Daoy (cell line): ENCODE data around the gene SH3RF3. TPM values are rescaled to one million over a fixed set of nuclear protein-coding genes. Genes with fewer than 3 reads are reported as not detected.
A peak's percentile ranks its signal among the peaks of the same experiment; 100 is the strongest.
"Not testable (repeated sequence)": the region's sequence is repeated elsewhere in the genome, so short reads cannot be mapped to it uniquely, and the experiment has no call there.

ENCODE experiments used
- DNase-seq: peaks from one replicate; pipeline ENCODE4 v3.0.0-alpha.2; 2015; ENCODE audit warnings: low read depth
- total RNA-seq: library from RNA; depleted of rRNA; stranded (reverse); fragments of >200 nt; shearing (Covaris generic); gene quantifications from 2 replicates; pipeline ENCODE4 v1.2.3, GENCODE V29; 2014

SH3RF3 gene
- total RNA-seq, 1 experiment from 2014 or later: 3.0 TPM

GRCh38 chr2:109217362-109218086, 88.5 kb downstream of the SH3RF3 start:
- peak; percentile 46 for DNase-seq

DNA sequence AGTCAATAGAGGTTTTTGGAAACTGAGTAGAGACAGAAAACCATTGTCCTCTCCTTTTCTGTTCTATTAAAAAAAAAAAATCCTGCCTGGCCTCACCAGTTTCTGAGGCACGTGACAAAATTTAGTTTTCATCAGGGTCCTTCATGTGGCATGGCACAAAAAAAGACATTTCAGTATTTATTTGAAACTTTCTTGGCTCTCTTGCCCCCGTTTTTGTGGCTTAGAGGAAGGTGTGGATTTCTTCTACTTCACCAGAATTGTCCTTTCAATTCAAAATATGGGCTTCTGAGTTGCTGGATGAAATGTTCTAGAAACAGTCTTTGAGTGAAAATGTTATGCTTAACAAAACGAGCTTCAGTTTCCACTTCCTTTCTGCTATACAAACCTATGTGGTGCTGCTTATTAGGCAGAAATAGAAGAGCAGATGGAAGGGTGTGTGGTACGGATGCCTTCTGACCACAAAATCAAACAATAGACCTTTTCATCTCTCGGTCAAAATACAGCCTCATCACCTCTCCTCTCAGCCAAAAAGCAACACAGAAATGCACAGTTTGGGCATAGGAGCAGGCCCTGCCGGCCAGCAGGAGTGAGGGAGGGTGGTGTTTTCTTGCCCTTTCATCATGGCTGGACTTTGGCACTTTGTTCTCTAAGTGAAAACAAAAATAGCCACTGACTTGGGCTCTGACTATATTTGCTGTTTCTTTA, 89.2 kb downstream of the SH3RF3 start:
- DNase-seq: peak; percentile 35

DNA sequence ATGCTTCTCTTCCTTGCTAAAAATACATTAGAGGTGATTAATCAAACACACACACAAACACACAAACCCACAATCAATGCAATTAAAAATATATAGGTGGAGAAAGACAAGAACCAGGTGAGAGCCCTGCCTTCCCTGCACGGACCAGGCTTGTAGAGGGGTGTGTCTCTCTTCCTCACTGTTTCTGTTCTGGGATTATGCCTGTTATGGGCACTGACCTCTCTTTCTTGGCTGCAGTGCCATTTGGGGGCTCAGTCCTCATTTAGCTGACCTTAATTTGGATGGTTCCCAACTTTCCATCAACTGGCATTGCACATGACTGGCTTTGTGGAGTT, 89.8 kb downstream of the SH3RF3 start:
- no peak for DNase-seq

DNA sequence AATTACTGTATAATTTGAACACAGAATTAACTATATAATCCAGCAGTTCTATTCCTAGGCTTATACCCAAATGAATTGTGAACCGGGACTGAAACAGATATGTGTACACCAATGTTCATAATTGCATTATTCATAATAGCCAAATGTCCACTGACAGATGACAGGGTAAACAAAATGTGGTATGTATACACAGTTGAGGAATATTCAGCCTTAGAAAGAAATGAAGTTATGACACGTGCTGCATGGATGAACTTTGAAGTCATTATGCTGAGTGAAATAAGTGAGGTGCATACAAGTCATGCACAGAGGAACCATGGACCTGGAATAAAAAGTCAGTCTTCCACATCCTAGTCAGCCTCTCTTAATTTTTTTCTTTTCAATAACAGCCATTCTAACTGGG, 91.9 kb downstream of the SH3RF3 start:
- no peak for DNase-seq

DNA sequence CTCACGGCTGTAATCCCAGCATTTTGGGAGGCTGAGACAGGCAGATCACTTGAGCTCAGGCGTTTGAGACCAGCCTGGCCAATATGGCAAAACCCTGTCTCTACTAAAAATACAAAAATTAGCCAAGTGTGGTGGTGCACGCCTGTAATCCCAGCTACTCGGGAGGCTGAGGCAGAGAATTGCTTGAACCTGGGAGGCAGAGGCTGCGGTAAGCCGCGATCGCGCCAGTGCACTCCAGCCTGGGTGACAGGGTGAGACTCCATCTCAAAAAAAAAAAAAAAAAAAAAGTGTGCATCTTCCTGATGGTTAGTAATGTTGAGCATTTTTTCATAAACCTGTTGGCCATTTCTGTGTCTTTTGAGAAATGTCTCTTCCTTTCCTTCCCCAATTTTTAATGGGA, 92.3 kb downstream of the SH3RF3 start:
- not testable (repeated sequence) for DNase-seq

DNA sequence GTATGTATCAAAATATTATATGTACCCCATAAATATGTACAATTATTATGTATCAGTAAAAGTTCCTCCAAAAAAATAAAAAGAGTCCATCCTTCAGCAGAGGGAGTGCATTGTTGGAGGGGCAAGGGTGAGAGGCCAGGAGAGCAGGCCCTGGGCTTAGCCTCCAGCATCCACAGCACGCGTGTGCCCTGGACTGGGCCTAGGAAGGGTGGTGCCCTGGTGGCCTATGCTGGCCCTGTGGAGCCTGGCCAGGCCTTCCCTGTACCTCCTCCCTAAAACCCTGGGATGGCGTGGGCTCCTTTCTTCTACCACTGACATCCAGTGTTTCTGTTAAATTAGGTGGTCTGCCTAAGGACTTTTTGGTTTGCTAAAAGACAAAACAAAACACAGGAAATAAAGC, 93.4 kb downstream of the SH3RF3 start:
- no peak for DNase-seq

- no peak for DNase-seq
Measured at GRCh38 chr2:109222825-109223471, 93.9 kb downstream of the SH3RF3 start.

GRCh38 chr2:109223490-109223889, 94.5 kb downstream of the SH3RF3 start:
- no peak for DNase-seq

DNA sequence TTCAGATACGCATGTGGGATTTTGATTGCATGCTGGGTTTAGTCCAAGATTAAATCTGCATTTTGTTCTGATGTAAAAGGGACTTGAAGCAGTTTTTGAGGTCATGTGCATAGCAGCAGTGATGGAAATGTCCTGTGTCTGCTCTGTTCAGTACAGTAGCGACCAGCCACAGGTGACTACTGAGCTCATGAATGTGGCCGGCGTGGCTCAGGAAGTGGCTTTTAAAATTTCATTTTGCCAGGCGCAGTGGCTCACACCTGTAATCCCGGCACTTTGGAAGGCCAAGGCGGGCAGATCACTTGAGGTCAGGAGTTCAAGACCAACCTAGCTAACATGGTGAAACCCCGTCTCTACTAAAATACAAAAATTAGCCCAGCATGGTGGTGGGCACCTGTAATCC, 95.3 kb downstream of the SH3RF3 start:
- not testable (repeated sequence) for DNase-seq

DNA sequence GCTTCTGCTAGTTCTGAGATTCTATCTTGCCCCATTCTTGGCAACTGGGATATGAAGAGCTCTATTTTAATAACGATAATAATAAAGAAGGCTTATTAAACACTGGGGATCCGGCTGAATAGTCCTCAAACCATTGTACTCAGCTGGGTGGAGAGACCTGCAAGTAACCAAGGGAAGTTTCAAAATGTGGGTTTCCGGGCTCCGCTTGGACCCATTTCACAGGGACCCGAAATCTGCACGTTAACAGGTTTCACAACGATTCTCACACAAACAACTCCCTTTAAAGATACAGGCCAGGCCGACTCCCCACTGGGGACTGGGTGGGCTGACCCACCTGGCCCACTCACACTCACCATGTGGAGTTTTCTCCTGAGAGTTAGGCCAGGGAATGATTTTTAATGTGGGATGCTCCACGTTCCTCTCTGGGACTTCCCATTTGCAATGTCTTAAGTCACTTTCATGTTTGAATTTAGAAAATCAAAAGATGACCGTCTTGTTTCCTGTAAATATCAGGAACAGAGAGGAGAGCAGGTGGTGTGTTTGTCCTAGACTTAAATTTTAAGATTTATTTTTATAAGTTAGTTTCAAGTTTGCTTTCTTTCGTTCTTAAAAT, 96.3 kb downstream of the SH3RF3 start:
- DNase-seq: no peak

- no peak for DNase-seq
Measured at GRCh38 chr2:109226128-109226527, 97.1 kb downstream of the SH3RF3 start.

GRCh38 chr2:109226622-109227021, 97.6 kb downstream of the SH3RF3 start:
- no peak for DNase-seq

GRCh38 chr2:109229094-109229675, 100.2 kb downstream of the SH3RF3 start:
- DNase-seq: no peak

DNA sequence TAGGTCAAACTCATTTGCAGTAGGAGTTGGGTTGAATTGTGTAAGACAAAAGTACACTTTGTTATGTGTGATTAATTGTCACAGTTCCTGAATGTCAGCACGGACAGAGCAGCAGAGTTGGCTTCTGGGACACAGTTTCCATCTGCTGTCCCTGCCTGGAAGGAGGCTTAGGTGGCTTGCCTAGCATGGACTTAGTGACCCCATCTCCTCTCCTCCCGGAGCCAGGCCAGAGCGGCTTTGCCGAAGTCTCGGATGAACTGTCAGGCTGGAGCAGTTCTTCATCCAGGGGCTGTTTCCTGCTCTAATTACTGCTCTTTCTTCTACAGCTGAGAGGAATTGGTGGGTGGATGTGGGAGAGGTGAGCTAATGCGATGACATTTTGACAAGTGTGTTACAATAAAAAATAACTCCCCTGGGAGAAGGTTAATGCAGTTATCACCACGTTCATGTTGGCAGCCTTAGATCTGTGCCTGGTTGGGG, 102.0 kb downstream of the SH3RF3 start:
- DNase-seq: no peak

DNA sequence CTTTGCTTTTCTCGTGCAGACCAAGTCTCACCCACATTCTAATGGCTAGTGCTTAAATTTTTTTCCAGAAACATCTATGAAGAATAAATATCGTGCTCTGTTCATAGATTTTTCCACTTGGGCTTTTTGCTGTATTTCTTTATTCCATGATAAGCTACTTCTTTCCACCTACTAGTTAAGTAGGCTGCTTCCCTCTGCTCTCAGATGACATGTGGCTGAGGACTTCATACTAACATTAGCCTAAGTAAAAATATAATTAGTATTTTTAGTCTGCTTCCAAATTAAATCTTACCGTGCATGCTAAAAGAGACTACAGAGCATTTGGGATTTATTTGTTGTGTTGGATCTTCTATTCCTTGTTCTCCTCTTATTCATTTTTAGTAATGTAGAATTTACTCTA, 102.4 kb downstream of the SH3RF3 start:
- DNase-seq: no peak

DNA sequence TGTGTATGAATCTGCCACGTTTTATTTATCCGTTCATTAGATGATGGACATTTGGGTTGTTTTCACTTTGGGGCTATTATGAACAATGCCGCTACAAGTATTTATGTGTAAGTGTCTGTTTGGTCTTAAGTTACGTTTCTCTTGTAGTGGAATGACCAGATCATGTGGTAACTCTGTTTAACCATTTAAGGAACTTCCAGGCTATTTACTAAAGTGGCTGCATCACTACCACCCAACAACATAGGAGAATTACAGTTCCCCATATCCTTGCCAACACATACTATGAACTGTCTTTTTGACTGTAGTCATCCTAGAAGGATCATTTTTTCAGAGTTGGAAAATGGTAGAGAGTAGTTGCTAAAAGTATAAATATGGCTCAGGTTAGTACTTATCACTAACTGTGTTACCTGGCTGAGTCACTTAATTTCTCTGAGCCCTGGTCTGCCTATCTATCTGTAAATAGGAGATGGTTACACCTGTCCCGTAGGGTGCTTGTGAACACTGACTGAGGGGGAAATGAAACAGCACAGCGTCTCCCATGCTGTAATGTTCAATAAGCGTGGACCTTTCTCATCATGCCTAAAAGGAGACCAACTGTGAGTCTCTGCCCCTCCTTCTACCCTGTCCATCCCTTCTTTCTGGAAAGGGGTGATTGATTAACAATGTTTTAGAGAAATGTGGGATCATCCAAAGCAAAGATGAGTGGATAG, 103.1 kb downstream of the SH3RF3 start:
- DNase-seq: no peak

- no peak for DNase-seq
Measured at GRCh38 chr2:109232909-109233308, 103.9 kb downstream of the SH3RF3 start.

DNA sequence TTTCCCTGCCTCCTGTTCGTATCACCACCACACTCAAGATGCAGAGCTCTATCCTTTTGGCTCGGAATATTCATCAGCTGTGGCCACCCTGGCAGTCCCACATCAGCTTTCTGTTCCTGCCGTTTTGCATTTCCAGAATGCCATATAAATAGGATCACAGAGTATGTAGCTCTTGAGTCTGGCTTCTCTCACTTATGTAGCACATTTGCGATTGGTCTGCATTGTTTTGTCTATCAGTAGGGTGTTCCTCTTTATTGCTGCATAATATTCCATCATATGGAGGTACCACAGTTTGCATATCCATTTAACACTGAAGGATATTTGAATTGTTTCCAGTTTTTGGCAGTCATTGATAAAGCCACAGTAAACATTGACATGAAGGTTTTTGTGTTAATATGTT, 104.6 kb downstream of the SH3RF3 start:
- no peak for DNase-seq

DNA sequence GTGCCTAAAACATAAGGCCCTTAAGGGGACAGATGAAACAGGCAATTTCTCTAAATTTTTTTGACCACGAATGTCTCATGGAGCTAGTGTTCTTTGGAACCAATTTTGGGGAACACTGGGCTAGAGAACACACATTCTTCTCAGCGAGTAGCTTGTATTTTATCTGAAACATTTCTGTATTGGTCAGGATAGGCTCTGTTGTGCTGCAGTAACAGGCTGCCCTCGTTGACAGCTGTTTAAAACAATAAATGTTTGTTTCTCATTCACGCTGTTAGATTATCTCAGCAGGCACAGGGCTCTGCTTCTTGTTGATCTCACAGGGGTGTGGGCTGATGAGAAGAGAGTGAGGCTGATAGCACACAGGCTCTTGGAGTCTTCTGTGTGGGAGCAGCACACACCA, 105.3 kb downstream of the SH3RF3 start:
- no peak for DNase-seq

GRCh38 chr2:109236147-109236546, 107.1 kb downstream of the SH3RF3 start:
- no peak for DNase-seq

- no peak for DNase-seq
Measured at GRCh38 chr2:109237792-109238191, 108.8 kb downstream of the SH3RF3 start.
